H1 (cell line): Measurements from ENCODE around the gene GABRR3.

Source experiments
- ASH2L ChIP-seq: fragments of 200-600, 300-600 bp; sonication (generic); IDR thresholded peaks from one replicate; pipeline ENCODE4 v1.7.1; 2017; ENCODE audit warnings: low read length
- BCL11A ChIP-seq, 2 experiments: IDR thresholded peaks; one replicate each; pipeline ENCODE4 v1.6.1; 2011; ENCODE audit warnings: low read depth in 2 of 2, low read length in 2 of 2, mild to moderate bottlenecking in 2 of 2
- CREB1 ChIP-seq: IDR thresholded peaks from 2 replicates; pipeline ENCODE4 v1.6.1; 2012; ENCODE audit warnings: inconsistent platforms
- EP300 ChIP-seq, 2 experiments: IDR thresholded peaks; 1 replicate in 1 of 2; 2 replicates in 1 of 2; pipeline ENCODE4 v1.6.1; 2011 to 2012; ENCODE audit warnings: low read depth in 2 of 2, low read length in 2 of 2, mild to moderate bottlenecking in 2 of 2, borderline replicate concordance in 1 of 2, inconsistent platforms in 1 of 2, moderate library complexity in 1 of 2
- NRF1 ChIP-seq: IDR thresholded peaks from 2 replicates; pipeline ENCODE4 v1.6.1; 2011; ENCODE audit warnings: mild to moderate bottlenecking, low read depth, low read length, improper control_type of control experiment
- POLR2A ChIP-seq, 2 experiments: IDR thresholded peaks; 1 replicate in 1 of 2; 2 replicates in 1 of 2; pipeline ENCODE4 v1.6.1; 2011; ENCODE audit warnings: low read depth in 2 of 2, low read length in 2 of 2, mild to moderate bottlenecking in 2 of 2; ENCODE audit errors: control extremely low read depth in 1 of 2
- POLR2AphosphoS5 ChIP-seq: IDR thresholded peaks from 2 replicates; pipeline ENCODE4 v1.6.1; 2011; ENCODE audit warnings: low read depth, low read length
- RFX5 ChIP-seq: IDR thresholded peaks from 2 replicates; pipeline ENCODE4 v1.6.1; 2011; ENCODE audit warnings: low read depth, low read length, improper control_type of control experiment, borderline replicate concordance
- SP1 ChIP-seq: IDR thresholded peaks from 2 replicates; pipeline ENCODE4 v1.6.1; 2011; ENCODE audit warnings: low read depth, low read length
- SUZ12 ChIP-seq: fragments of 200-600 bp; sonication (generic); IDR thresholded peaks from 2 replicates; pipeline ENCODE4 v1.6.1; 2012; ENCODE audit warnings: mild to moderate bottlenecking, inconsistent platforms, low read length, moderate library complexity, mixed read lengths
- TF ChIP-seq, protein P1 (sequence below), 3 experiments: IDR thresholded peaks; 1 replicate in 2 of 3; 2 replicates in 1 of 3; pipeline versions ENCODE4 v1.5.1 to v1.6.1; 2011; ENCODE audit warnings: low read length in 3 of 3, mild to moderate bottlenecking in 3 of 3, inconsistent platforms in 2 of 3, low read depth in 1 of 3, moderate library complexity in 1 of 3; ENCODE audit not compliant: insufficient read depth in 1 of 3; ENCODE audit errors: control extremely low read depth in 1 of 3
- TF ChIP-seq, protein P2 (sequence below): IDR thresholded peaks from 2 replicates; pipeline ENCODE4 v1.6.1; 2011; ENCODE audit warnings: low read length, improper control_type of control experiment

DNA sequence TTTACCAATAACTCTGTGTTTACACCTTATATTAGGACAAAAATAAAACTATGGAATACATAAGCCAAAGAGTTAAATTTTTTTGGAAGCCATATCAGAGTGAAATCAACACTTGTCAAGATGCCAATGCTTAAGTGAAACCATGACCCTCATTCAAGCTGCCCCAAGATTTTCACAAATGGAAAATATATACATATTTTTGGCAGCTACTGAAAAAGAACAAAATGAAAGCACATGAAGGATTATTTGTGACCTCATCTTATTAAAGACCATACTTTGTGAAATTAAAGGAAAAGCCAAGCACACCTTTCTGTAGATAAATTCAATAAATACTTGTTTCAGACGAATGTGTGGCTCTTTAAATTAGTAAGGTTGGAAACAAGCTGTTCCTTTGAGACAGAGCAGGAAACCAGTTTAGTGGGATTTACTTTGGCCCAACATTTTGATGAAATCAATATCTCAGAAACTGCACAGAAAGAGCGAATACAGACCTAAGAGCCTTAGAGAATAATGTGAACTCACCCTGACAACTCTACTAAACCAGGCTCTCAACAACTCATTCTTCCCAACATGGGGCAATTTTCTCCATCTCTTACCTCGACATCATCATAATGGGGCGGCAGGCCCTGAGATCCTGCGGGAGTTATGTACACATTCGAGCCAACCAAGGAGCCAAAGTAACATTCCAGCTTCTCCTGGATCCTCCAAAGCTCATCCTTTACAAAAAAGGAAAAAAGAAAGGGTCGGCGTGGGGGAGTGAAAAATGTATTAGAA is 73.9 kb downstream of the GABRR3 start:
- TF ChIP-seq, protein P1, sequence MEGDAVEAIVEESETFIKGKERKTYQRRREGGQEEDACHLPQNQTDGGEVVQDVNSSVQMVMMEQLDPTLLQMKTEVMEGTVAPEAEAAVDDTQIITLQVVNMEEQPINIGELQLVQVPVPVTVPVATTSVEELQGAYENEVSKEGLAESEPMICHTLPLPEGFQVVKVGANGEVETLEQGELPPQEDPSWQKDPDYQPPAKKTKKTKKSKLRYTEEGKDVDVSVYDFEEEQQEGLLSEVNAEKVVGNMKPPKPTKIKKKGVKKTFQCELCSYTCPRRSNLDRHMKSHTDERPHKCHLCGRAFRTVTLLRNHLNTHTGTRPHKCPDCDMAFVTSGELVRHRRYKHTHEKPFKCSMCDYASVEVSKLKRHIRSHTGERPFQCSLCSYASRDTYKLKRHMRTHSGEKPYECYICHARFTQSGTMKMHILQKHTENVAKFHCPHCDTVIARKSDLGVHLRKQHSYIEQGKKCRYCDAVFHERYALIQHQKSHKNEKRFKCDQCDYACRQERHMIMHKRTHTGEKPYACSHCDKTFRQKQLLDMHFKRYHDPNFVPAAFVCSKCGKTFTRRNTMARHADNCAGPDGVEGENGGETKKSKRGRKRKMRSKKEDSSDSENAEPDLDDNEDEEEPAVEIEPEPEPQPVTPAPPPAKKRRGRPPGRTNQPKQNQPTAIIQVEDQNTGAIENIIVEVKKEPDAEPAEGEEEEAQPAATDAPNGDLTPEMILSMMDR (IDR thresholded peaks at IDR 0.05; ENCODE audit: control extremely low read depth in 1 of 3, insufficient read depth in 1 of 3, low read depth in 1 of 3, low read length in 3 of 3), result no peak
- TF ChIP-seq NRF1, result no peak
- no peak for TF ChIP-seq RFX5
- no peak for TF ChIP-seq SUZ12
- TF ChIP-seq POLR2A (IDR thresholded peaks at IDR 0.05; ENCODE audit: control extremely low read depth in 1 of 2, low read depth in 2 of 2, low read length in 2 of 2), result no peak
- TF ChIP-seq, protein P2, sequence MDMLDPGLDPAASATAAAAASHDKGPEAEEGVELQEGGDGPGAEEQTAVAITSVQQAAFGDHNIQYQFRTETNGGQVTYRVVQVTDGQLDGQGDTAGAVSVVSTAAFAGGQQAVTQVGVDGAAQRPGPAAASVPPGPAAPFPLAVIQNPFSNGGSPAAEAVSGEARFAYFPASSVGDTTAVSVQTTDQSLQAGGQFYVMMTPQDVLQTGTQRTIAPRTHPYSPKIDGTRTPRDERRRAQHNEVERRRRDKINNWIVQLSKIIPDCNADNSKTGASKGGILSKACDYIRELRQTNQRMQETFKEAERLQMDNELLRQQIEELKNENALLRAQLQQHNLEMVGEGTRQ, result no peak
- no peak for TF ChIP-seq CREB1
- TF ChIP-seq SP1, result no peak
- no peak for TF ChIP-seq BCL11A (IDR thresholded peaks at IDR 0.05; ENCODE audit: low read depth in 2 of 2, low read length in 2 of 2)
- TF ChIP-seq EP300 (IDR thresholded peaks at IDR 0.05; ENCODE audit: borderline replicate concordance in 1 of 2, low read depth in 2 of 2, low read length in 2 of 2), result no peak
- no peak for TF ChIP-seq POLR2AphosphoS5
- no peak for TF ChIP-seq ASH2L
